Immature natural killer cell (primary cell): Measurements from ENCODE around the gene PTGS2. TPM values are rescaled to one million over a fixed set of nuclear protein-coding genes. Genes with fewer than 3 reads are reported as not detected.

Source experiments
- DNase-seq, 3 donors: peaks; one replicate each; pipeline ENCODE4 v3.0.0; 2022; ENCODE audit warnings: mixed read lengths in 1 of 3
- H3K27ac Mint-ChIP-seq, 6 donors: one replicate each; pipeline ENCODE4 v1.8.0; 2020; ENCODE audit warnings: mixed read lengths in 6 of 6, mild to moderate bottlenecking in 5 of 6, inconsistent platforms in 4 of 6, moderate library complexity in 3 of 6
- H3K27me3 Mint-ChIP-seq, 3 donors: one replicate each; pipeline ENCODE4 v1.8.0; 2020 to 2021; ENCODE audit warnings: low read depth in 3 of 3, mild to moderate bottlenecking in 3 of 3, mixed read lengths in 3 of 3, moderate library complexity in 3 of 3, inconsistent platforms in 1 of 3
- H3K36me3 Mint-ChIP-seq, 3 donors: one replicate each; pipeline ENCODE4 v1.8.0; 2020; ENCODE audit warnings: mixed read lengths in 3 of 3, inconsistent platforms in 2 of 3, mild to moderate bottlenecking in 2 of 3
- H3K4me1 Mint-ChIP-seq, 2 donors: one replicate each; pipeline ENCODE4 v1.8.0; 2020; ENCODE audit warnings: inconsistent platforms in 2 of 2, mild to moderate bottlenecking in 2 of 2, mixed read lengths in 2 of 2, moderate library complexity in 1 of 2
- H3K4me3 Mint-ChIP-seq, 5 donors: one replicate each; pipeline ENCODE4 v1.8.0; 2020; ENCODE audit warnings: mild to moderate bottlenecking in 5 of 5, mixed read lengths in 5 of 5, inconsistent platforms in 3 of 5, moderate library complexity in 3 of 5
- H3K9me3 Mint-ChIP-seq, 6 donors: one replicate each; pipeline ENCODE4 v1.8.0; 2020; ENCODE audit warnings: mild to moderate bottlenecking in 6 of 6, mixed read lengths in 6 of 6, inconsistent platforms in 4 of 6, moderate library complexity in 3 of 6
- polyA plus RNA-seq, 3 donors: library from polyadenylated mRNA; unstranded; fragments of 300-500 nt; fragmentation: Illumina TruSeq; gene quantifications; one replicate each; pipeline ENCODE4 v1.2.3, GENCODE V29; 2021

PTGS2 gene
- polyA plus RNA-seq, 3 donors from 2014 or later, result 0.84 to 4.2 TPM; not detected in 1

DNA sequence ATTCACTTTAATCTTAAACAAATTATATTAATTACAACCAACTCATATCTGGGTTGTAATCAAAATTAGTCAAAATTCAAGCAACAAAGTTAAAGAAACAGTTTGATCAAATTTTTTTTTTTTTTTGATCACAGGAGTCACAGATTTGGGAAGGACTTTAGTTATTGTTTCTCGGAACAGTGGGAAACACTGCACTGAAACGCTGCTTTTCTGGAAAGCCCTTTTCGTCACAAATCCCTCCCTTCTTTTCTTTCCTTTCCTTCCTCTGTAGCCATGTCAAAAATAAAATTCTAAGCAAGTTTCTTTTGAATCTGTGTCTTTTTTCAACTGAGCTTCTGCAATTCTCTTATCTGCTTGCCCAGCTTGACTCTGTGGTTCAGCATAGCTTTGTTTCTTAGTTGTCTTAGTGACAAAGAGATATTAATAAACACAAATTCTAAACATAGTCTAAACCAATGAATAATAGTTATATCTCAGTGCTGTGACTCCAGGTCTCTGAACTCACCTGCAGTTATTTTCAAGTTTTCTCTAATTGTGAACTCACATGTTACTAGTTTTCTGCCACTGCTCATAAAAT lies 53.8 kb downstream of the PTGS2 start:
- H3K27ac Mint-ChIP-seq, result no peak overlapping the region
- H3K9me3 Mint-ChIP-seq, result peaks cover 0 to 8% (median 0%) of the 10 kb centered on the region in 6 donors

DNA sequence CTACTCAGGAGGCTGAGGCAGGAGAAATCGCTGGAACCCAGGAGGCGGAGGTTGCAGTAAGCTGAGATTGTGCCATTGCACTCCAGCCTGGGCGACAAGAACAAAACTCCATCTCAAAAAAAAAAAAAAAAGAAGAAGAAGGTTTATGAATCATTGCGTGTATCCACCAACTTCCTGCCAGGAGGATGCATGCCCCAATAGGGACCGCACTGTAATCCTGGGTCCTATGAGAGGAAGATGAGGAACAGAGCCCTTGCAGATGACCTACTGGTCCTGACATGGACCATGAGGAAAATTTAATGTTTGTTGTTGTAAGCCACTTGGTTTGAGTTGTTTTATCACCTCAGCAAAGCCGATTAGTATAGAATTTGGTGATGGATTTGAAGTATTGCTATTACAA lies 56.7 kb downstream of the PTGS2 start:
- Mint-ChIP-seq H3K36me3 (no peaks in the 10 kb centered on the region), H3K27ac (no peak overlapping the region), H3K9me3 (peaks cover 0 to 8% (median 0%) of the 10 kb centered on the region in 6 donors), H3K4me1 (peaks cover 29 to 30% of the 10 kb centered on the region in 2 donors), H3K27me3 (no peaks in the 10 kb centered on the region), H3K4me3 (no peak overlapping the region)
- no peak for DNase-seq

More for the DNA sequence above, 53.8 kb downstream of the PTGS2 start:
- H3K36me3 Mint-ChIP-seq, result no peaks in the 10 kb centered on the region
- no peak for DNase-seq
- no peaks in the 10 kb centered on the region for H3K27me3 Mint-ChIP-seq
- no peak overlapping the region for H3K4me3 Mint-ChIP-seq
- peaks cover 12 to 15% of the 10 kb centered on the region in 2 donors for H3K4me1 Mint-ChIP-seq

Other genes with a start within 250 kb of the PTGS2 start
- gene PDC, start 219.3 kb downstream of the PTGS2 start, polyA plus RNA-seq, result not detected
- not detected for gene PLA2G4A, start 148.5 kb upstream of the PTGS2 start, polyA plus RNA-seq